WTC11 (cell line): ENCODE results near the gene PTGES2. TPM values are rescaled to one million over a fixed set of nuclear protein-coding genes. Genes with fewer than 3 reads are reported as not detected.

Experiments used
- AFF4 ChIP-seq: sonication (generic); formaldehyde crosslinking; IDR thresholded peaks from 2 replicates; pipeline ENCODE4 v1.8.1; 2023; ENCODE audit warnings: mild to moderate bottlenecking, missing genetic modification reagents, borderline replicate concordance
- ARID4B ChIP-seq: sonication (generic); formaldehyde crosslinking; IDR thresholded peaks from 2 replicates; pipeline ENCODE4 v1.8.0; 2023; ENCODE audit warnings: missing genetic modification reagents, mild to moderate bottlenecking, borderline replicate concordance
- GABPB1 ChIP-seq: sonication (generic); formaldehyde crosslinking; IDR thresholded peaks from 2 replicates; pipeline ENCODE4 v1.8.1; 2023; ENCODE audit warnings: mild to moderate bottlenecking, missing genetic modification reagents
- HMGXB4 ChIP-seq: sonication (generic); formaldehyde crosslinking; IDR thresholded peaks from 2 replicates; pipeline ENCODE4 v1.8.1; 2023; ENCODE audit warnings: mild to moderate bottlenecking, moderate library complexity, missing genetic modification reagents
- MAX ChIP-seq: sonication (generic); formaldehyde crosslinking; IDR thresholded peaks from 2 replicates; pipeline ENCODE4 v1.8.0; 2022; ENCODE audit warnings: mild to moderate bottlenecking, missing genetic modification reagents
- NFATC4 ChIP-seq: fragments of 250-450 bp; sonication (Bioruptor Pico); IDR thresholded peaks from 2 replicates; pipeline ENCODE4 v1.9.0; 2021; ENCODE audit warnings: mild to moderate bottlenecking
- TEAD1 ChIP-seq: sonication (generic); formaldehyde crosslinking; IDR thresholded peaks from 2 replicates; pipeline ENCODE4 v1.8.0; 2022; ENCODE audit warnings: mild to moderate bottlenecking, missing genetic modification reagents
- TEAD4 ChIP-seq: sonication (generic); formaldehyde crosslinking; IDR thresholded peaks from 2 replicates; pipeline ENCODE4 v1.8.0; 2022; ENCODE audit warnings: mild to moderate bottlenecking, missing genetic modification reagents
- TP53 ChIP-seq: sonication (generic); formaldehyde crosslinking; IDR thresholded peaks from 2 replicates; pipeline ENCODE4 v1.8.1; 2023; ENCODE audit warnings: mild to moderate bottlenecking, missing genetic modification reagents
- ZBTB43 ChIP-seq: sonication (generic); formaldehyde crosslinking; IDR thresholded peaks from 2 replicates; pipeline ENCODE4 v1.8.1; 2023; ENCODE audit warnings: mild to moderate bottlenecking, missing genetic modification reagents
- ZNF232 ChIP-seq: sonication (generic); formaldehyde crosslinking; IDR thresholded peaks from 2 replicates; pipeline ENCODE4 v1.8.0; 2022; ENCODE audit warnings: mild to moderate bottlenecking, missing genetic modification reagents
- ZNF281 ChIP-seq: sonication (generic); formaldehyde crosslinking; IDR thresholded peaks from 2 replicates; pipeline ENCODE4 v1.8.0; 2023; ENCODE audit warnings: mild to moderate bottlenecking, missing genetic modification reagents
- ZNF425 ChIP-seq: fragments of 250-450 bp; sonication (Bioruptor Pico); conservative IDR thresholded peaks from 2 replicates; pipeline ENCODE4 v1.9.0; 2021; ENCODE audit warnings: mild to moderate bottlenecking
- ZNF671 ChIP-seq: fragments of 250-450 bp; sonication (Bioruptor Pico); IDR thresholded peaks from 2 replicates; pipeline ENCODE4 v1.8.0; 2021; ENCODE audit warnings: mild to moderate bottlenecking
- total RNA-seq: library from RNA; stranded (reverse); gene quantifications from 3 replicates; pipeline ENCODE4 v1.2.3, GENCODE V29; 2021

Gene PTGES2
- total RNA-seq, 1 experiment from 2014 or later, result 118 TPM

GRCh38 chr9:128098297-128099230 lies 29.0 kb downstream of the PTGES2 start (continued):
- TF ChIP-seq TEAD1 (CRISPR knock-in tag) (peak; percentile 64), AFF4 (CRISPR knock-in tag) (0 out of 2 replicates have a peak, but pooled peaks have one; percentile 71), TP53 (no peak), MAX (CRISPR knock-in tag) (peak; percentile 86), ZNF671 (CRISPR knock-in tag) (no peak), ZNF232 (CRISPR knock-in tag) (no peak), ZNF281 (0 out of 2 replicates have a peak, but pooled peaks have one; percentile 40), ZNF425 (no peak), GABPB1 (CRISPR knock-in tag) (peak; percentile 60; the same call in 1 of the 2 replicates), TEAD4 (CRISPR knock-in tag) (peak; percentile 31; the same call in 1 of the 2 replicates), HMGXB4 (no peak), ZBTB43 (no peak), NFATC4 (CRISPR knock-in tag) (peak; percentile 6; the same call in 1 of the 2 replicates), ARID4B (peak; percentile 70; the same call in 1 of the 2 replicates)
- TF ChIP-seq, all 79 proteins: peak for 12
